Upper lobe of left lung (tissue), 4 donors: ENCODE measurements around the gene NELFB.

Source experiments
- CTCF ChIP-seq, 6 experiments: fragments of 450-650 bp in 4 of 6; fragments of 200-600 bp in 2 of 6; sonication (generic) in 2 of 6; IDR thresholded peaks; one replicate each; pipeline ENCODE4 v1.5.1; 2016 to 2019; ENCODE audit warnings: antibody characterized with exemption in 6 of 6
- POLR2AphosphoS5 ChIP-seq, 2 donors: sonication (generic); formaldehyde crosslinking; IDR thresholded peaks; one replicate each; pipeline ENCODE4 v1.5.1; 2017; ENCODE audit warnings: antibody characterized with exemption in 2 of 2

GRCh38 chr9:137237759-137238726, 17.1 kb upstream of the NELFB start:
- TF ChIP-seq CTCF (IDR thresholded peaks at IDR 0.05) = no peak
- TF ChIP-seq POLR2AphosphoS5 (IDR thresholded peaks at IDR 0.05) = no peak
